LNCaP clone FGC (cell line): Measurements from ENCODE around the gene ZNF598.

Experiments used
- DNase-seq: peaks from one replicate; pipeline ENCODE4 v3.0.0-alpha.2; 2011; ENCODE audit warnings: low read depth
- H3K4me3 ChIP-seq: 2 replicates; pipeline ENCODE4 v1.5.1; 2011; ENCODE audit warnings: mild to moderate bottlenecking, low read depth, low read length, control low read depth
- TF ChIP-seq, protein P1 (sequence below): IDR thresholded peaks from 2 replicates; pipeline ENCODE4 v1.5.1; 2012; ENCODE audit warnings: mild to moderate bottlenecking; ENCODE audit not compliant: control insufficient read depth, insufficient read depth; ENCODE audit errors: extremely low read depth

Gene ZNF598

GRCh38 chr16:1981398-1981836, 28.2 kb downstream of the ZNF598 start, which contains the start of gene NOXO1:
TSS of gene NOXO1 (minus strand) at chr16:1981469. CDS start at chr16:1981179, 290 bp downstream.
- no peak for DNase-seq
- no peak within 1 kb of the TSS for H3K4me3 ChIP-seq
- TF ChIP-seq, protein P1, sequence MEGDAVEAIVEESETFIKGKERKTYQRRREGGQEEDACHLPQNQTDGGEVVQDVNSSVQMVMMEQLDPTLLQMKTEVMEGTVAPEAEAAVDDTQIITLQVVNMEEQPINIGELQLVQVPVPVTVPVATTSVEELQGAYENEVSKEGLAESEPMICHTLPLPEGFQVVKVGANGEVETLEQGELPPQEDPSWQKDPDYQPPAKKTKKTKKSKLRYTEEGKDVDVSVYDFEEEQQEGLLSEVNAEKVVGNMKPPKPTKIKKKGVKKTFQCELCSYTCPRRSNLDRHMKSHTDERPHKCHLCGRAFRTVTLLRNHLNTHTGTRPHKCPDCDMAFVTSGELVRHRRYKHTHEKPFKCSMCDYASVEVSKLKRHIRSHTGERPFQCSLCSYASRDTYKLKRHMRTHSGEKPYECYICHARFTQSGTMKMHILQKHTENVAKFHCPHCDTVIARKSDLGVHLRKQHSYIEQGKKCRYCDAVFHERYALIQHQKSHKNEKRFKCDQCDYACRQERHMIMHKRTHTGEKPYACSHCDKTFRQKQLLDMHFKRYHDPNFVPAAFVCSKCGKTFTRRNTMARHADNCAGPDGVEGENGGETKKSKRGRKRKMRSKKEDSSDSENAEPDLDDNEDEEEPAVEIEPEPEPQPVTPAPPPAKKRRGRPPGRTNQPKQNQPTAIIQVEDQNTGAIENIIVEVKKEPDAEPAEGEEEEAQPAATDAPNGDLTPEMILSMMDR, result no peak

- TF ChIP-seq, protein P1, result no peak
- DNase-seq, result no peak
- no peak overlapping the region for H3K4me3 ChIP-seq
Measured at GRCh38 chr16:1980770-1981087, 28.9 kb downstream of the ZNF598 start.

GRCh38 chr16:1980030-1980769, 29.4 kb downstream of the ZNF598 start:
- TF ChIP-seq, protein P1, result no peak
- no peak overlapping the region for H3K4me3 ChIP-seq
- no peak for DNase-seq

- no peak for DNase-seq
- TF ChIP-seq, protein P1, result no peak
- H3K4me3 ChIP-seq, result no peak overlapping the region
Measured at GRCh38 chr16:1979271-1980029, 30.2 kb downstream of the ZNF598 start.

DNA sequence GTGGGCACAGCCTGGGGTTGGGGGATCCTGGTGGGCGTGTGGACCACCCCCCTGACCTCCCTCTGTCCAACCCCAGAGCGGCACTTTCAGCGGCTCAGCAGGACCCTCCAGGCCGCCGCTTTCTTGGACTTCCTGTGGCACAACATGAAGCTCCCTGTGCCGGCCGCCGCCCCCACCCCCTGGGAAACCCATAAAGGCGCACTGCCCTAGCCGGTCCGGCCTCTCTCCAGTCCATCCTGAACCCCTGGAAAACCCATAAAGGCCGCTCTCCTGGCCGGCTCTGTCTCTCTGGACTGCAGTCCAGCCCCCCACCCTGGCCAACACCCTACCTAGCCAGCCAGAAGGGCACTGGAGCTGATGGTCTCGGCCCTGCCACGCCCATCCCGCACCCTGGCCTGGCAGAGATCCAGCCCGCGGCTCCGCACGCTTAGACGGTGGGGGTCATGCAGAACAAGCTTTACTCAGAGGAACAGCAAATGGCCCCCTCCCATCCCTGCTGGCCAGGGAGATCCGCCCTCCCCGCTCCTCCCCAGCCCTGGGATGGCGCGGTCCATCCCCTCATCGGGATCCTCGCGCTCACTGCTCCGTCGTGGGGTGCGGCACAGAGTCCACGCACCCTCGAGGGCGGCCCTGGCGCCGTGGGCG, 31.0 kb downstream of the ZNF598 start:
- H3K4me3 ChIP-seq, result no peak overlapping the region
- DNase-seq, result no peak
- TF ChIP-seq, protein P1, result no peak

DNA sequence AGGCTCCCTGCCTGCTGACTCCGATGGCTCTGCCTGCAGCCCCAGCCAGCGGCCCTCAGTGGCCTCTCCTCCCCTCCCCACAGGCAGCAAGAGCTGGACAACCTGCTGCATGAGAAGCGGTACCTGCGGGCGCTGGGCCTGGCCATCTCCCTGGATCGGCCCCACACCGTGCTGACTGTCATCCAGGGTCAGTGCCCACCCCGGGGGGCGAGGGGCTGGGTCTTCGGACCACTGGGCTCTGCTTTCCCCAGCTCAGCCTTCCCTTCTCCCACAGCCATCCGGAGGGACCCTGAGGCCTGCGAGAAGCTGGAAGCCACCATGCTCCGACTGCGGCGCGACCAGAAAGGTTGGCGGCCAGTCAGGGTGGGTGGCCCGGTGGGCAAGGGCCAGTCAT, 31.7 kb downstream of the ZNF598 start:
- H3K4me3 ChIP-seq, result no peak overlapping the region
- TF ChIP-seq, protein P1, result no peak
- DNase-seq, result no peak
